Smooth muscle cell (in vitro differentiated cells): ENCODE results near the gene SUN5. TPM values are rescaled to one million over a fixed set of nuclear protein-coding genes. Genes with fewer than 3 reads are reported as not detected.

ENCODE experiments used
- DNase-seq: peaks from one replicate; lab custom pipeline; 2025; ENCODE audit not compliant: unreplicated experiment; lab: John Stamatoyannopoulos, UW
- H2AFZ ChIP-seq: fragments of 200-600 bp; sonication (generic); 2 replicates; pipeline ENCODE4 v1.6.0; 2016; ENCODE audit warnings: antibody characterized with exemption, low read depth, mild to moderate bottlenecking
- H3F3A ChIP-seq: fragments of 200-600 bp; sonication (generic); 2 replicates; pipeline ENCODE4 v1.6.0; 2017; ENCODE audit warnings: antibody characterized with exemption, low read depth
- H3K27ac ChIP-seq: fragments of 200-600 bp; sonication (generic); 2 replicates; pipeline ENCODE4 v1.5.1; 2016; ENCODE audit warnings: low read depth, mild to moderate bottlenecking
- H3K27me3 ChIP-seq: fragments of 200-600 bp; sonication (generic); 2 replicates; pipeline ENCODE4 v1.6.1; 2016; ENCODE audit warnings: low read depth, mild to moderate bottlenecking
- H3K36me3 ChIP-seq: fragments of 200-600 bp; sonication (generic); 2 replicates; pipeline ENCODE4 v1.5.1; 2016; ENCODE audit warnings: low read depth
- H3K4me1 ChIP-seq: fragments of 200-600 bp; sonication (generic); 2 replicates; pipeline ENCODE4 v1.5.1; 2016; ENCODE audit warnings: low read depth
- H3K4me2 ChIP-seq: fragments of 200-600 bp; sonication (generic); 2 replicates; pipeline ENCODE4 v1.6.0; 2016; ENCODE audit warnings: mild to moderate bottlenecking
- H3K4me3 ChIP-seq: fragments of 200-600 bp; sonication (generic); 2 replicates; pipeline ENCODE4 v1.5.1; 2016; ENCODE audit warnings: mild to moderate bottlenecking
- H3K79me2 ChIP-seq: fragments of 200-600 bp; sonication (generic); 2 replicates; pipeline ENCODE4 v1.6.0; 2016; ENCODE audit warnings: low read depth, mild to moderate bottlenecking
- H3K9ac ChIP-seq: fragments of 200-600 bp; sonication (generic); 2 replicates; pipeline ENCODE4 v1.6.0; 2016; ENCODE audit warnings: low read depth
- H3K9me3 ChIP-seq: fragments of 200-600 bp; sonication (generic); replicated peaks from 2 replicates; pipeline ENCODE4 v1.5.1; 2016; ENCODE audit warnings: low read depth
- H4K20me1 ChIP-seq: fragments of 200-600 bp; sonication (generic); 2 replicates; pipeline ENCODE4 v1.6.0; 2016; ENCODE audit warnings: low read depth
- CTCF ChIP-seq: fragments of 200-600 bp; sonication (generic); IDR thresholded peaks from 2 replicates; pipeline ENCODE4 v1.5.1; 2017; ENCODE audit warnings: borderline replicate concordance, mild to moderate bottlenecking, antibody characterized with exemption; ENCODE audit not compliant: insufficient read depth, poor library complexity, severe bottlenecking
- WGBS: methylation state at CpG from one replicate; pipeline ENCODE4 v1.1.7; 2016; ENCODE audit warnings: low lambda C conversion rate; 5-methylcytosine and 5-hydroxymethylcytosine counted together
- polyA plus RNA-seq: library from polyadenylated mRNA; unstranded; fragments of >200 nt; fragmentation: Nextera tagmentation; extraction: Ambion mirVana; gene quantifications from 2 replicates; pipeline ENCODE4 v1.2.1, GENCODE V29; 2016
- total RNA-seq: library from RNA; depleted of rRNA; stranded (reverse); fragments of >200 nt; gene quantifications from 2 replicates; pipeline ENCODE4 v1.2.3, GENCODE V29; 2014

Gene SUN5
- total and polyA plus RNA-seq, 2 experiments from 2014 or later: not detected

- WGBS: 61% methylated on average over 7 of the region's 7 CpGs
Measured at GRCh38 chr20:32984196-32984595, 20.0 kb downstream of the SUN5 start.

GRCh38 chr20:32983459-32984112 lies 20.6 kb downstream of the SUN5 start:
- no peak for DNase-seq
- Histone ChIP-seq H3K9ac (no peak overlapping the region), H3K27me3 (no peaks in the 10 kb centered on the region), H3K27ac (no peak overlapping the region), H2AFZ (no peak overlapping the region), H3K4me2 (no peak overlapping the region), H3K4me3 (no peak overlapping the region), H3F3A (no peaks in the 10 kb centered on the region), H3K9me3 (no peaks in the 10 kb centered on the region), H3K36me3 (no peaks in the 10 kb centered on the region), H4K20me1 (no peaks in the 10 kb centered on the region), H3K79me2 (no peaks in the 10 kb centered on the region), H3K4me1 (peaks cover 5% of the 10 kb centered on the region)
- no peak for TF ChIP-seq CTCF
- WGBS: 89% methylated on average over 12 of the region's 12 CpGs

More at GRCh38 chr20:32984196-32984595, 20.0 kb downstream of the SUN5 start:
- no peak overlapping the region for H3K4me2 ChIP-seq
- H3K27ac ChIP-seq: no peak overlapping the region
- H3K9ac ChIP-seq: no peak overlapping the region
- DNase-seq: no peak
- no peaks in the 10 kb centered on the region for H4K20me1 ChIP-seq
- H3F3A ChIP-seq: no peaks in the 10 kb centered on the region
- no peaks in the 10 kb centered on the region for H3K36me3 ChIP-seq
- TF ChIP-seq CTCF: no peak
- no peaks in the 10 kb centered on the region for H3K9me3 ChIP-seq
- H3K4me1 ChIP-seq: peaks cover 5% of the 10 kb centered on the region
- no peaks in the 10 kb centered on the region for H3K79me2 ChIP-seq
- H2AFZ ChIP-seq: no peak overlapping the region
- no peaks in the 10 kb centered on the region for H3K27me3 ChIP-seq
- H3K4me3 ChIP-seq: no peak overlapping the region

GRCh38 chr20:32982617-32983458 lies 21.4 kb downstream of the SUN5 start:
- Histone ChIP-seq H3K27me3 (no peaks in the 10 kb centered on the region), H2AFZ (no peak overlapping the region), H4K20me1 (no peaks in the 10 kb centered on the region), H3K9me3 (no peaks in the 10 kb centered on the region), H3K9ac (no peak overlapping the region), H3K79me2 (no peaks in the 10 kb centered on the region), H3K27ac (no peak overlapping the region), H3K36me3 (no peaks in the 10 kb centered on the region), H3K4me3 (no peak overlapping the region), H3K4me1 (peaks cover 5% of the 10 kb centered on the region), H3F3A (no peaks in the 10 kb centered on the region), H3K4me2 (no peak overlapping the region)
- 89% methylated on average over 10 of the region's 10 CpGs for WGBS
- DNase-seq: no peak
- TF ChIP-seq CTCF: no peak

GRCh38 chr20:32980990-32981389 lies 23.2 kb downstream of the SUN5 start:
- H4K20me1 ChIP-seq: no peaks in the 10 kb centered on the region
- no peak for DNase-seq
- H2AFZ ChIP-seq: no peak overlapping the region
- no peak for TF ChIP-seq CTCF
- H3K27ac ChIP-seq: no peak overlapping the region
- no peaks in the 10 kb centered on the region for H3K79me2 ChIP-seq
- H3K4me1 ChIP-seq: peaks cover 5% of the 10 kb centered on the region
- no peaks in the 10 kb centered on the region for H3F3A ChIP-seq
- H3K36me3 ChIP-seq: no peaks in the 10 kb centered on the region
- no peaks in the 10 kb centered on the region for H3K9me3 ChIP-seq
- H3K9ac ChIP-seq: no peak overlapping the region
- no peak overlapping the region for H3K4me3 ChIP-seq
- WGBS: 91% methylated on average over 6 of the region's 6 CpGs
- H3K27me3 ChIP-seq: no peaks in the 10 kb centered on the region
- no peak overlapping the region for H3K4me2 ChIP-seq
